Ishikawa (cell line): ENCODE measurements around the gene DBT.

ENCODE experiments used
- CREB1 ChIP-seq: IDR thresholded peaks from 2 replicates; pipeline ENCODE4 v1.6.1; 2012; ENCODE audit warnings: low read depth
- EGR1 ChIP-seq: IDR thresholded peaks from 2 replicates; pipeline ENCODE4 v1.6.1; 2012
- EP300 ChIP-seq: IDR thresholded peaks from 2 replicates; pipeline ENCODE4 v1.6.1; 2012; ENCODE audit warnings: borderline replicate concordance
- RAD21 ChIP-seq: IDR thresholded peaks from 2 replicates; pipeline ENCODE4 v1.6.1; 2012; ENCODE audit warnings: low read depth
- TAF1 ChIP-seq: IDR thresholded peaks from 2 replicates; pipeline ENCODE4 v1.6.1; 2012; ENCODE audit warnings: low read depth, mild to moderate bottlenecking
- TCF12 ChIP-seq: IDR thresholded peaks from 2 replicates; pipeline ENCODE4 v1.6.1; 2012; ENCODE audit warnings: low read depth
- YY1 ChIP-seq: IDR thresholded peaks from 2 replicates; pipeline ENCODE4 v1.6.1; 2012; ENCODE audit warnings: low read depth
- TF ChIP-seq, protein P1 (sequence below): IDR thresholded peaks from 2 replicates; pipeline ENCODE4 v1.6.1; 2012

DNA sequence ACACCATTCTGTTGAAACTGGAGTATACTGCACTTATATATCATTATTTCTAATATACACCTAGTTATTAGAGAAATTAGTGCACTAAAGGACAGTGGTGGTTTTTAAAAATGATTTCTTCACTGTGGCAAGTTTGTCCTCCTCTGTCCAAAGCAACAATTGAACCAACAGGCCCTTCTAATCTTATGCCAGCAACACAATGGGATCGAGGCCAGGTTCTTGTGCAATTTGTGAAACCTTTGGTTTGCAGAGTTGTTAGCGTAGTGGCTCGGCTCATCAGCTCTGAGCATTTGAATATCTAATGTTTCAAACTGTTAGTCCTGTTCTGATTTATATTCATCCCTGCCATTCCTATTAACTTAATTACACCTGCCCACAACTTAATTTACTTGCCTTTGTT is 61.7 kb downstream of the DBT start:
- TF ChIP-seq CREB1 (no peak), EP300 (no peak; the same call in 1 of the 2 replicates), YY1 (no peak), RAD21 (no peak), TCF12 (peak; percentile 50; the same call in 1 of the 2 replicates), EGR1 (no peak), TAF1 (no peak)
- TF ChIP-seq, protein P1, sequence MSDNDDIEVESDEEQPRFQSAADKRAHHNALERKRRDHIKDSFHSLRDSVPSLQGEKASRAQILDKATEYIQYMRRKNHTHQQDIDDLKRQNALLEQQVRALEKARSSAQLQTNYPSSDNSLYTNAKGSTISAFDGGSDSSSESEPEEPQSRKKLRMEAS: no peak
